Skeletal muscle tissue (tissue), 4 donors: ENCODE results near the gene C20orf96. TPM values are rescaled to one million over a fixed set of nuclear protein-coding genes. Genes with fewer than 3 reads are reported as not detected.

Experiments used
- H3K27ac ChIP-seq: one replicate; pipeline ENCODE4 v1.7.0; 2013; ENCODE audit warnings: mild to moderate bottlenecking, low read depth, low read length, inconsistent platforms
- H3K27me3 ChIP-seq, 3 donors: one replicate each; pipeline ENCODE4 v1.7.0; 2013; ENCODE audit warnings: low read length in 3 of 3; ENCODE audit not compliant: control insufficient read depth in 3 of 3, insufficient read depth in 3 of 3
- H3K36me3 ChIP-seq, 3 donors: one replicate each; pipeline ENCODE4 v1.7.0; 2013; ENCODE audit warnings: low read length in 3 of 3; ENCODE audit not compliant: control insufficient read depth in 3 of 3, insufficient read depth in 3 of 3
- H3K4me1 ChIP-seq, 3 donors: one replicate each; pipeline ENCODE4 v1.7.0; 2013; ENCODE audit warnings: low read length in 3 of 3, mild to moderate bottlenecking in 3 of 3; ENCODE audit not compliant: control insufficient read depth in 3 of 3, insufficient read depth in 3 of 3
- H3K4me3 ChIP-seq, 3 donors: one replicate each; pipeline ENCODE4 v1.7.0; 2013; ENCODE audit warnings: low read length in 3 of 3
- H3K9ac ChIP-seq, 3 donors: one replicate each; pipeline ENCODE4 v1.7.0; 2013; ENCODE audit warnings: low read length in 3 of 3, mild to moderate bottlenecking in 3 of 3, moderate library complexity in 2 of 3, low read depth in 1 of 3
- H3K9me3 ChIP-seq, 3 donors: one replicate each; pipeline ENCODE4 v1.7.0; 2013; ENCODE audit warnings: low read length in 3 of 3; ENCODE audit not compliant: control insufficient read depth in 3 of 3
- total RNA-seq: library from RNA; depleted of rRNA; stranded (reverse); fragments of >200 nt; gene quantifications from one replicate; pipeline ENCODE4 v1.2.3, GENCODE V29; 2014
- donor health status: Osteomylitis.

C20orf96 gene
- total RNA-seq, 1 donor from 2014 or later: 1.0 TPM

DNA sequence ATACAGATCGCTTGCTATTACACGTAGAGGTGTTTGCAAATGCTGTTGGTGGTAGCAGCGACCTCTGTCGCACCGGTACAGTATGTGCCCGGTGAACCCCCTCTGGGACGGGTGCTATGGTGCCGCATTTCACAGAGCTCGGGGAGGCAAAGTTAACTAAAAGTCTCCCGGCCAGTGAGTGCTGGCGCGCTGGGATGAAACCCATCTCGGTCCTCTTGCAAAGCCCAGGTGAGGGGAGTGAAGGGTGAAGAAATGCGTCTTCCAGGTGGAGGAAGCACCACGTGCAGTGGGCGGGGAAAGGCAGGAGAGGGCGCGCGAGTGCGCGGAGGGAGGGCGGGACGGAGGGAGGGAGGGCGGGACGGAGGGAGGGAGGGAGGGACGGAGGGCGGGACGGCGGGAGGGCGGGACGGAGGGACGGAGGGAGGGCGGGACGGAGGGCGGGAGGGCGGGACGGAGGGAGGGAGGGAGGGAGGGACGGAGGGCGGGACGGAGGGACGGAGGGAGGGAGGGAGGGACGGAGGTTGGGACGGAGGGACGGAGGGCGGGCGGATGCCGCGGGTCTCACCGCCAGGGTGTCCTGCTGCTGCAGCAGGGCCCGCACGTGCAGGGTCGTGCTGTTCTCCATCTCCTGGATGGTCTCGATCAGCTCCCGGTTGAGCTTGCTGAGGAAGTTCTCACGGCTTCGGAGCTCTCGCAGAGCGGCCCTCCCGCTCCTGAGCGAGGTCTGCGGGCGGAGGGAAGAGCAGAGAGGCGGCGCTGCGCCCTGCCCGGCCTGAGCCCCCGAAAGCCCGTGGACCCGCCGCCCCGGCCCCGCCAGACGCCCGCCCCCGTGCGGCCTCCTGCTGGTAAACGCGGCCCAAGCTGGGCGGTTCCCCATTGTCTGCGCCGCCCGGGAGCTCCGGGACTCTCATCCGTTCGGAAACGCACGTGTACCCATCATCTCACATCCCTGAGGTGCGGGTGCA lies 11.7 kb downstream of the C20orf96 start:
- Histone ChIP-seq H3K9me3 (no peaks in the 10 kb centered on the region), H3K36me3 (peaks cover 3 to 12% (median 8%) of the 10 kb centered on the region in 3 donors), H3K4me3 (peak overlapping the region in 1 of 3 donors; percentile 49), H3K9ac (peak overlapping the region in 1 of 3 donors; percentile 3), H3K4me1 (no peaks in the 10 kb centered on the region), H3K27me3 (no peaks in the 10 kb centered on the region), H3K27ac (no peak overlapping the region)

DNA sequence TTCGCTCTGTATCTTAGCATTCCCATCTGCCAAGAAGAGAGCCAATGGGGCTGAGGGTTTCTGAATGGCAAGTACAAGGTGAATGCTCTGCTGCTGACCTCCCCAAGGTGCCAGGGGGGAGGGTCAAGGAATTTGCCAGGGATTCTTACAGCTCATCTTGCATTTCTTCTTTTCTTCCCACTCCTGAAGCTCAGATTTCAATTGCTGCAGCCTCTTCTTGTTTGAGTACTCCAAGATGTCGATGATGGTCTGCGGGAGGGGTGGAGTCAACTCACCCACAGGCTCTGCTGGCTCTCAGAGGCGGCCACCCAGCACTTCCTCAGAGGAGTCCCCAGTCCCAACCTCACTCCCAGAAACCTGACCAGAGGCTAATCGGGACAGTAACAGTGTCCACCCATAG lies 12.4 kb downstream of the C20orf96 start:
- Histone ChIP-seq H3K9ac (peak overlapping the region in 1 of 3 donors; percentile 3), H3K27ac (no peak overlapping the region), H3K4me1 (no peaks in the 10 kb centered on the region), H3K36me3 (peaks cover 3 to 12% (median 8%) of the 10 kb centered on the region in 3 donors), H3K9me3 (no peaks in the 10 kb centered on the region), H3K27me3 (no peaks in the 10 kb centered on the region), H3K4me3 (no peak overlapping the region)

DNA sequence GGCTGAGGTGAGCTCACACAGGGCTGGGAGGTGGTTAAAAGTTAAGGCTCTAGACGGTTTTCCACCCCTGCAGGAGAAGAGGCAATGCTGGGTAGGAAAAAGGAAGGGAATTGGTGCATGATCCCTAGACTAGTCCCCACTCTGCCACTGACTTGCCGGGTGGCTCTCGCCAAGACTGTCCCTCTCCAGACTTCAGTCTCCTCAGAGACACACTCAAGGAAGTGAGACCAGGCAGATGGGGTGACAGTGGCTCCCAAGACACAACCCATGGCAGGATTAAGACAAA lies 13.1 kb downstream of the C20orf96 start:
- H3K4me1 ChIP-seq: no peaks in the 10 kb centered on the region
- H3K36me3 ChIP-seq: peaks cover 3 to 12% (median 8%) of the 10 kb centered on the region in 3 donors
- no peak overlapping the region for H3K9ac ChIP-seq
- no peaks in the 10 kb centered on the region for H3K9me3 ChIP-seq
- H3K27me3 ChIP-seq: no peaks in the 10 kb centered on the region
- H3K27ac ChIP-seq: no peak overlapping the region
- no peak overlapping the region for H3K4me3 ChIP-seq

DNA sequence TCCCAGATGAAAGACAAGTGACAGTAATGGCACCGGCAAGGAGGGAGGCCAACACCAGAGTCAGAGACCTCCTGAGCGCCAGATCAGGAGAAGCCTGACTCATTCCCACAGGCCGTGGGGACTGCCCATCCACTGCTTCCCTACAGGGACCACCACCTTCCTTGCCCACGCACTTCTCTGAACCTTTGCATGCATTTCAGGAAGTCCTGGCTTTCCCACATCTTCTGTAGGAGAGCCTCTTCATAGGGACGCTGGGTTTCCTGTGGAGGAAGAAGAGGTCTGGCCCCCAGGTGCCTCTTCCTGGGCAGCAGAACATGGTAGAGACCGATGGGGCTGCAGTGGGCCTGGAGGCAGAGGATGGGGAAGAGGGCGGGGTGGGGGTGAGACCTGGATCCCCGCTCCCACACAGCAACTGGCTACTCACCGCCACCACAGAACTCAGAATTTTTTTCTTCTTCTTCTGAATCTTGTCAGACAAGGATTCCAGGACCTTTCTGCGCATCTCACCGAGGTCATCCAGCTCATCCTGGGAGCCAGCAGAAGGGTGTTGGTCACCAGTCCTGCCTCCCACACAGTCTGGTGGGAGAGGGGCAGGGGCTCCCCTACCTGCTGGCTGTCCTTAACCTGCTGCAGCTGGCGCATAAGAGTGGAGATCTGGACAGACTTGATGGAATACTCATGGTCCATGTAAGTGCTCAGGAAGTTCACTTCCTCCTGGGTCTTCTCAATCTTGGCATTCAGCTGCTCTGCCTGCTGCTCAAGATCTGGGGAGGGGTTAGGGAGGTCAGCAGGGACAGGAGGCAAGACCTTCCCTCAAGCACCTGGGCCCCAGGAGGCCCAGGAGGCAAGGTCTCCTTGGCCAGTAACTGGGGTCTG lies 13.7 kb downstream of the C20orf96 start:
- H3K27ac ChIP-seq: no peak overlapping the region
- peaks cover 3 to 12% (median 8%) of the 10 kb centered on the region in 3 donors for H3K36me3 ChIP-seq
- no peaks in the 10 kb centered on the region for H3K4me1 ChIP-seq
- H3K27me3 ChIP-seq: no peaks in the 10 kb centered on the region
- no peaks in the 10 kb centered on the region for H3K9me3 ChIP-seq
- H3K4me3 ChIP-seq: no peak overlapping the region
- no peak overlapping the region for H3K9ac ChIP-seq

DNA sequence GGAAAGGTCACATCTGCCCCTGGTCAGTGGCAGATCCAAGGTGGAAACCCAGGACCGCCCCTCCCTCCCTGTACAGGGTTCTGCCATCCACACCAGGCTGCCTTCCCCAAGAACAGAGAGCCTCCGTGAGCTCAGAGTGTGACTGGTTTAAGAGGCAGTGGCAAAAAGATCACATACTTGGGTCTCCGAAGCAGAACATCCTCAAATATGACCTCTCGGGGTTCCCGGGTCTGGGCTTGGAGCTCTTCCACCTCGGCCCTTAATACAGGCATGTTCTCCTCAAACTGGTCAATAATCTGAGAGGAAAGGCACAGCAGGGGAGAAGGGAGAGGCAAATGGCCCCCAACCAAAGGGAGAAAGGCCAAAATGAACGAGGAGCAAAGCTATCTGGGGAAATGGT lies 14.8 kb downstream of the C20orf96 start:
- no peak overlapping the region for H3K9ac ChIP-seq
- H3K36me3 ChIP-seq: peaks cover 3 to 12% (median 8%) of the 10 kb centered on the region in 3 donors
- H3K9me3 ChIP-seq: no peaks in the 10 kb centered on the region
- H3K27ac ChIP-seq: no peak overlapping the region
- H3K4me1 ChIP-seq: no peaks in the 10 kb centered on the region
- H3K4me3 ChIP-seq: no peak overlapping the region
- H3K27me3 ChIP-seq: no peaks in the 10 kb centered on the region

DNA sequence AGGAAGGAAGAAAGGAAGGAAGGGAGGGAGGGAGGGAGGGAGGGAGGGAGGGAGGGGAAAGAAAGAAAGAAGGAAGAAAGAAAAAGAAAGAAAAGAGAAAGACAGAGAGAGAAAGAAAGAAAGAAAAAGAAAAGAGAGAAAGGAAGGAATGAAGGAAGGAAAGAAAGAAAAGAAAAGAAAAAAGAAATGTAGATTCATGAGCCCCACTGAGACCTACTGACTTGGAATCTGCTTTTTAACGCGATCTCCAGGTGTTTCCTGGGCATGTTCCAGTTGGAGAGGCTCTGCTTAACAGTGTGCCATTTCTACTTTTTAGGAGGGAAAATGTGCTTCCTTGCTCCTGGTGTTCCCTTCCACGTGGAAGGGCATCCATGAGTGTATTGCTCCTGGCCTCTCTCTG lies 16.7 kb downstream of the C20orf96 start:
- peaks cover 3 to 12% (median 8%) of the 10 kb centered on the region in 3 donors for H3K36me3 ChIP-seq
- H3K9ac ChIP-seq: no peak overlapping the region
- no peaks in the 10 kb centered on the region for H3K4me1 ChIP-seq
- H3K4me3 ChIP-seq: no peak overlapping the region
- H3K27me3 ChIP-seq: no peaks in the 10 kb centered on the region
- no peak overlapping the region for H3K27ac ChIP-seq
- H3K9me3 ChIP-seq: no peaks in the 10 kb centered on the region

DNA sequence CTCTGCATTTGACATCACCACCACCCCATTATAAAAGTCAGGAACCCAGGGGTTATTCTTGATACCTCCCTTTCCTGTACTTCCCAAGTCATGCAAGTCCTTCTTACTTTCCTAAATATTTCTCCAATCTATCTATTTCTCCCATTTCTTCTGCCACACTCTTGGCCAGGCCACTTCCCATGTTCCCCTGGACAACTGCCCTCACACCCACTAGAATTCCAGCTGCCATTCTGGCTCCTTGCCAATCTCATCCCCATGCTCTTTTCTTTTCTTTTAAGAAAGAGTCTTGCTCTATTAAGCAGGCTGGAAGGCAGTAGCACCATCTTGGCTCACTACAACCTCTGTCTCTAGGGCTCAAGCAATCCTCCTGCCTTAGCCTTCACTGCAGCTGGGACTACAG lies 17.8 kb downstream of the C20orf96 start:
- no peak overlapping the region for H3K4me3 ChIP-seq
- H3K36me3 ChIP-seq: peaks cover 0 to 11% (median 8%) of the 10 kb centered on the region in 3 donors
- H3K27ac ChIP-seq: no peak overlapping the region
- no peaks in the 10 kb centered on the region for H3K4me1 ChIP-seq
- no peak overlapping the region for H3K9ac ChIP-seq
- H3K27me3 ChIP-seq: no peaks in the 10 kb centered on the region
- no peaks in the 10 kb centered on the region for H3K9me3 ChIP-seq

DNA sequence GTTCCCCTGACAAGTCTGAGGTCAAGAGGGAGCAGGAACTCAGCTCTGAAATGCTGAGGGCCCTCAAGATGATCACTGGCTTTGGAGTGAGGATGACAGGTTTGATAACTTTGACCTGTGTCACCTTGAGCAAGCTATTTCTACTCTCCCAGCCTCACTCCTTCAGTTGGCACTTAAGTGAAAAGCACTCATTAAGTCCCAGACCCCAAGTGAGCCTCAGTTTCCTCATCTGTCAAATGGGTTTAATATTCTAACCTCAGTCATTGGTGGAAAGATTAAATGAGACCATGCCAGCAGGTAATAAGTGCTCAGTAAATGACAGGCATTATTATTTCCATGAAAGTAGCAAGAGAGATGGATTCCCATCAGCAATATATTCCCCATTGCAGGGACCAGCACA lies 19.0 kb downstream of the C20orf96 start:
- Histone ChIP-seq H3K4me3 (no peak overlapping the region), H3K27ac (no peak overlapping the region), H3K36me3 (peaks cover 0 to 4% (median 2%) of the 10 kb centered on the region in 3 donors)

DNA sequence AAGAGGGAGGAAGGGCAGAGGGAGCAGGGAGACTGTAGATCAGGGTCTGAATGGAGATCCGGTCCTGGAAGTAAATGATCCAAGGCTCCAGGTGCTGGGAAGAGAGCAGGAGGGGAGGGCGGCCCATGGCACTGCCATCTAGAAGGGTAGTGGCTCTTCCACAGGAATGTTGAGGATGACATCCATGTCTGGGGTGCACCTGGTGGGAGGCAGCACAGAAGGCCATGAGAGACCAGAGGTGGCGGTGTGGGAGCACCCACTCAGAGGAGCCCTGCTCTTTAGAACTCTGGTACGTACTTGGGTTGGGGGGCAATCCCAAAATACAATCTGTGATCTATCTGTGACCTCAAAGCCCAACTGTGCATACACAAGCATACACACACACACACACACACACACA lies 19.5 kb downstream of the C20orf96 start:
- H3K4me3 ChIP-seq: no peak overlapping the region
- H3K4me1 ChIP-seq: peaks cover 4 to 9% (median 8%) of the 10 kb centered on the region in 3 donors
- no peaks in the 10 kb centered on the region for H3K27me3 ChIP-seq
- H3K27ac ChIP-seq: no peak overlapping the region
- no peaks in the 10 kb centered on the region for H3K9me3 ChIP-seq
- H3K9ac ChIP-seq: no peak overlapping the region
- H3K36me3 ChIP-seq: peaks cover 0 to 4% (median 0%) of the 10 kb centered on the region in 3 donors

More for the DNA sequence above, 19.0 kb downstream of the C20orf96 start:
- no peak overlapping the region for H3K9ac ChIP-seq
- peaks cover 4 to 7% (median 7%) of the 10 kb centered on the region in 3 donors for H3K4me1 ChIP-seq
- H3K9me3 ChIP-seq: no peaks in the 10 kb centered on the region
- H3K27me3 ChIP-seq: no peaks in the 10 kb centered on the region

DNA sequence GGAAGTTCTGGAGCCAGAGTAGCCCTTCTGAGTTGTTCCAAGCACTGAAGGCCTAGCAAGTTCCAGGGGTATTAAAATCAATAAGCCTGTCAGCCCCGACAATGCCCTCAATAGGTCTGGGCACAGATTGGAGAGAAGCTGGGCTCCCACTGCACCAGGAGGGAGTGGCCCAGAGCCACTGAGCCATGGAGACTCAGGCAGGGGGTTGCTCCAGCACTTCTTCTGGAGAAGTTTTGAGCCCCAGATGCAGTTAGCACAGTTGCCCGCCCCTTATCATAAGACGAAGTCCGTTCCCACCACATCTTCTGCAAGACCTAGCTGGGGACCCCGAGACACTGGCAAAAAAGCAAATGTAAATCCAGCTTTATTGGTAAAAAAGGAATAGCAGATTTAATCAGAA lies 20.0 kb downstream of the C20orf96 start:
- Histone ChIP-seq H3K27ac (no peak overlapping the region), H3K4me3 (no peak overlapping the region), H3K4me1 (peaks cover 4 to 9% (median 8%) of the 10 kb centered on the region in 3 donors), H3K9ac (no peak overlapping the region), H3K36me3 (no peaks in the 10 kb centered on the region), H3K27me3 (no peaks in the 10 kb centered on the region), H3K9me3 (no peaks in the 10 kb centered on the region)
